HG02642 (cell line): ENCODE results near the gene GAMT.
A peak's percentile ranks its signal among the peaks of the same experiment; 100 is the strongest.
"Not testable (repeated sequence)": the region's sequence is repeated elsewhere in the genome, so short reads cannot be mapped to it uniquely, and the experiment has no call there.

Experiments used
- ATAC-seq: cut with Tn5 transposase; IDR thresholded peaks from one replicate; pipeline ENCODE4 v1.9.1; 2021; ENCODE audit warnings: mild to moderate bottlenecking; ENCODE audit not compliant: unreplicated experiment, poor library complexity

GAMT gene

GRCh38 chr19:1420085-1420484, 18.7 kb upstream of the GAMT start:
- ATAC-seq = not testable (repeated sequence)

GRCh38 chr19:1418951-1419738, 17.8 kb upstream of the GAMT start:
- no peak for ATAC-seq

- ATAC-seq = no peak
Observed at GRCh38 chr19:1418496-1418775, 17.1 kb upstream of the GAMT start.

GRCh38 chr19:1417681-1418495, 16.5 kb upstream of the GAMT start:
- no peak for ATAC-seq

- ATAC-seq = no peak
Observed at GRCh38 chr19:1417145-1417544, 15.8 kb upstream of the GAMT start.

GRCh38 chr19:1416014-1416841, 14.9 kb upstream of the GAMT start:
- ATAC-seq = no peak

- no peak for ATAC-seq
Observed at GRCh38 chr19:1412995-1413800, 11.9 kb upstream of the GAMT start.

GRCh38 chr19:1412323-1412923, 11.1 kb upstream of the GAMT start:
- ATAC-seq = no peak

- ATAC-seq = no peak
Observed at GRCh38 chr19:1411255-1412191, 10.2 kb upstream of the GAMT start.

GRCh38 chr19:1410789-1411188, 9.4 kb upstream of the GAMT start:
- no peak for ATAC-seq

- no peak for ATAC-seq
Observed at GRCh38 chr19:1410136-1410786, 8.9 kb upstream of the GAMT start.

GRCh38 chr19:1409204-1410005, 8.1 kb upstream of the GAMT start:
- no peak for ATAC-seq

GRCh38 chr19:1408300-1409203, 7.2 kb upstream of the GAMT start:
- peak; percentile 2 for ATAC-seq

- peak; percentile 33 for ATAC-seq
Observed at GRCh38 chr19:1407528-1408299, 6.4 kb upstream of the GAMT start, which contains the start of gene DAZAP1. DAZAP1 (plus strand) TSS chr19:1407586; CDS start chr19:1407774, 188 bp downstream.

- peak; percentile 83 for ATAC-seq
Observed at GRCh38 chr19:1406774-1407527, 5.6 kb upstream of the GAMT start.
